Measurements from ENCODE around the gene ANKRD10.

- no peak for TF ChIP-seq CTCF (IDR thresholded peaks at IDR 0.05)
- no peak for TF ChIP-seq POLR2A (IDR thresholded peaks at IDR 0.05)
Observed at GRCh38 chr13:110832531-110832930, 82.3 kb downstream of the ANKRD10 start.
